IMR-90 (cell line): ENCODE measurements around the gene TAGAP. TPM values are rescaled to one million over a fixed set of nuclear protein-coding genes. Genes with fewer than 3 reads are reported as not detected.

Experiments
- ATAC-seq: fragments of 200-7000 bp; cut with Tn5 transposase; 2 replicates; pipeline ENCODE4 v1.9.1; 2020; ENCODE audit warnings: low read depth, mild to moderate bottlenecking, moderate library complexity
- BruUV-seq: library from RNA; stranded (reverse); fragments of 400-500 nt; replicated peaks from 2 replicates; lab custom pipeline; 2021; lab: Mats Ljungman, UMichigan
- CTCF ChIA-PET: fragments of 300-600 bp; formaldehyde crosslinking; extraction: SDS; loops from one replicate; lab custom pipeline; 2021; ENCODE audit warnings: antibody characterized with exemption; lab: Yijun Ruan, JAX
- POLR2A ChIA-PET: fragments of 300-600 bp; sonication (Branson Sonifier 250); formaldehyde crosslinking; loops from one replicate; lab custom pipeline; 2022; ENCODE audit warnings: antibody characterized with exemption; ENCODE audit not compliant: unreplicated experiment; lab: Charles Lee
- DNase-seq: peaks from one replicate; pipeline ENCODE4 v3.0.0; 2013
- H2AFZ ChIP-seq: replicated peaks from 2 replicates; pipeline ENCODE3; 2013; ENCODE audit warnings: low read length, mild to moderate bottlenecking; ENCODE audit not compliant: poor library complexity
- H2AK5ac ChIP-seq: 2 replicates; pipeline ENCODE4 v1.6.1; 2013; ENCODE audit warnings: low read depth, low read length, inconsistent platforms
- H2AK9ac ChIP-seq: replicated peaks from 2 replicates; pipeline ENCODE3; 2013; ENCODE audit warnings: mild to moderate bottlenecking, low read depth, low read length, moderate library complexity; ENCODE audit not compliant: poor library complexity
- H2BK120ac ChIP-seq: 2 replicates; pipeline ENCODE4 v1.6.1; 2013; ENCODE audit warnings: low read depth, low read length, inconsistent platforms
- H2BK15ac ChIP-seq: 3 replicates; pipeline ENCODE4 v1.6.1; 2013; ENCODE audit warnings: low read depth, low read length, inconsistent platforms
- H2BK20ac ChIP-seq: 2 replicates; pipeline ENCODE4 v1.6.1; 2013; ENCODE audit warnings: low read depth, mild to moderate bottlenecking, inconsistent platforms, low read length, moderate library complexity
- H2BK5ac ChIP-seq: 2 replicates; pipeline ENCODE4 v1.6.1; 2013; ENCODE audit warnings: mild to moderate bottlenecking, low read depth, low read length, inconsistent platforms; ENCODE audit not compliant: poor library complexity, severe bottlenecking
- H3K14ac ChIP-seq: replicated peaks from 2 replicates; pipeline ENCODE4 v1.6.1; 2013; ENCODE audit warnings: low read depth, low read length, inconsistent platforms
- H3K18ac ChIP-seq: 2 replicates; pipeline ENCODE4 v1.6.1; 2013; ENCODE audit warnings: low read depth, low read length, control low read depth
- H3K23ac ChIP-seq: 2 replicates; pipeline ENCODE4 v1.6.1; 2013; ENCODE audit warnings: low read depth, low read length, inconsistent platforms
- H3K27ac ChIP-seq: 2 replicates; pipeline ENCODE4 v1.5.1; 2013; ENCODE audit warnings: mild to moderate bottlenecking, control low read depth, low read length; ENCODE audit not compliant: insufficient read depth
- H3K27me3 ChIP-seq: 2 replicates; pipeline ENCODE4 v1.6.1; 2013; ENCODE audit warnings: low read length; ENCODE audit not compliant: control insufficient read depth, insufficient read depth
- H3K36me3 ChIP-seq: 2 replicates; pipeline ENCODE4 v1.6.1; 2013; ENCODE audit warnings: low read length, mixed read lengths; ENCODE audit not compliant: control insufficient read depth, insufficient read depth
- H3K4ac ChIP-seq: 2 replicates; pipeline ENCODE4 v1.6.1; 2013; ENCODE audit warnings: low read depth, low read length, inconsistent platforms
- H3K4me1 ChIP-seq: 2 replicates; pipeline ENCODE4 v1.6.1; 2013; ENCODE audit warnings: low read length, mixed read lengths; ENCODE audit not compliant: control insufficient read depth, insufficient read depth
- H3K4me2 ChIP-seq: 2 replicates; pipeline ENCODE4 v1.6.1; 2013; ENCODE audit warnings: low read depth, mild to moderate bottlenecking, control low read depth, low read length, moderate library complexity
- H3K4me3 ChIP-seq: 2 replicates; pipeline ENCODE4 v1.5.1; 2013; ENCODE audit warnings: low read depth, mild to moderate bottlenecking, control low read depth, low read length, moderate library complexity; ENCODE audit not compliant: insufficient read depth
- H3K56ac ChIP-seq: 2 replicates; pipeline ENCODE4 v1.6.1; 2013; ENCODE audit warnings: low read length, inconsistent platforms; ENCODE audit not compliant: insufficient read depth; ENCODE audit errors: extremely low read depth
- H3K79me1 ChIP-seq, 2 experiments: 2 replicates each; pipeline ENCODE4 v1.6.1; 2013; ENCODE audit warnings: low read length in 2 of 2, inconsistent platforms in 1 of 2, low read depth in 1 of 2
- H3K9ac ChIP-seq: 2 replicates; pipeline ENCODE4 v1.6.1; 2013; ENCODE audit warnings: low read depth, low read length, control low read depth
- H3K9me1 ChIP-seq: 2 replicates; pipeline ENCODE4 v1.6.1; 2013; ENCODE audit warnings: low read length, inconsistent platforms; ENCODE audit not compliant: insufficient read depth
- H3K9me3 ChIP-seq: 2 replicates; pipeline ENCODE4 v1.6.1; 2013; ENCODE audit warnings: low read length; ENCODE audit not compliant: control insufficient read depth, insufficient read depth
- H4K20me1 ChIP-seq: 2 replicates; pipeline ENCODE4 v1.6.1; 2013; ENCODE audit warnings: low read length, inconsistent platforms; ENCODE audit not compliant: insufficient read depth
- H4K5ac ChIP-seq: 2 replicates; pipeline ENCODE4 v1.6.1; 2013; ENCODE audit warnings: mild to moderate bottlenecking, low read depth, low read length, control low read depth
- H4K8ac ChIP-seq, 2 experiments: 2 replicates each; pipeline ENCODE4 v1.6.1; 2013; ENCODE audit warnings: low read depth in 2 of 2, low read length in 2 of 2, control low read depth in 1 of 2, inconsistent platforms in 1 of 2
- H4K91ac ChIP-seq: 2 replicates; pipeline ENCODE4 v1.6.1; 2013; ENCODE audit warnings: low read depth, low read length, inconsistent platforms; ENCODE audit not compliant: insufficient read depth
- FOS ChIP-seq: fragments of 150-350 bp; IDR thresholded peaks from 2 replicates; pipeline ENCODE4 v1.6.1; 2016; ENCODE audit warnings: low read depth, low read length
- RAD21 ChIP-seq: IDR thresholded peaks from 2 replicates; pipeline ENCODE4 v1.6.1; 2012; ENCODE audit warnings: low read length, improper control_type of control experiment
- SMC3 ChIP-seq: fragments of 150-350 bp; IDR thresholded peaks from 2 replicates; pipeline ENCODE4 v1.6.1; 2016; ENCODE audit warnings: low read depth, mild to moderate bottlenecking, antibody characterized with exemption, low read length, moderate library complexity
- WGBS, 2 experiments: methylation state at CpG; one replicate each; pipeline versions ENCODE4 v1.1.5 to v1.1.7; 2013; ENCODE audit warnings: missing lambda C conversion rate in 2 of 2; ENCODE audit not compliant: insufficient read length in 1 of 2; ENCODE audit errors: extremely low coverage in 2 of 2; 5-methylcytosine and 5-hydroxymethylcytosine counted together
- dilution Hi-C: fragments of 300-500 bp; cut with HindIII; formaldehyde crosslinking; loops from one replicate; pipeline ENCODE4 v1.14.3; 2018; ENCODE audit warnings: low sequenced_read_pairs; ENCODE audit not compliant: unreplicated experiment
- in situ Hi-C: fragments of 300-500 bp; cut with MboI; formaldehyde crosslinking; loops from 3 replicates; pipeline ENCODE4 v1.14.3; 2019; ENCODE audit warnings: low sequenced_read_pairs, inconsistent platforms, mixed read lengths
- intact Hi-C: fragments of 100-400 bp; cut with micrococcal nuclease; formaldehyde crosslinking; loops from 2 replicates; pipeline ENCODE4 v1.10.0; 2022
- polyA plus RNA-seq, 3 experiments: library from polyadenylated mRNA; depleted of rRNA; stranded (reverse); fragments of >200 nt; gene quantifications; 2 replicates each; pipeline ENCODE4 v1.2.3, GENCODE V29; 2012; ENCODE audit warnings: low replicate concordance in 1 of 3
- total RNA-seq: library from RNA; depleted of rRNA; stranded (reverse); fragments of >200 nt; gene quantifications from 2 replicates; pipeline ENCODE4 v1.2.3, GENCODE V29; 2012

Gene TAGAP
- total and polyA plus RNA-seq, 2 of the 4 experiments (the other 2 are of a cell fraction): not detected

GRCh38 chr6:159017757-159018559 lies 26.8 kb downstream of the TAGAP start:
- dilution Hi-C loops: no loop called here

More at GRCh38 chr6:159017757-159018559, 26.8 kb downstream of the TAGAP start:
- no peak for ATAC-seq
- no peak overlapping the region for H4K91ac ChIP-seq
- H3K9me3 ChIP-seq: no peaks in the 10 kb centered on the region
- H2BK15ac ChIP-seq: no peak overlapping the region
- H2BK120ac ChIP-seq: no peak overlapping the region
- POLR2A ChIA-PET: no interaction called here
- DNase-seq: no peak
- TF ChIP-seq RAD21 (no peak), SMC3 (no peak), FOS (no peak)
- H4K5ac ChIP-seq: no peak overlapping the region
- in situ Hi-C loops: no loop called here
- H3K36me3 ChIP-seq: no peaks in the 10 kb centered on the region
- no peak overlapping the region for H2AFZ ChIP-seq
- H3K79me1 ChIP-seq: no peaks in the 10 kb centered on the region
- no peak overlapping the region for H3K56ac ChIP-seq
- CTCF ChIA-PET: interaction anchor here (0.6 to 1.2 kb wide), 2 partner anchors 25 to 73 kb away, joined by 3 to 6 read pairs; no protein-coding TSS in a partner anchor
- no peak overlapping the region for H3K18ac ChIP-seq
- no peaks in the 10 kb centered on the region for H4K20me1 ChIP-seq
- no peak overlapping the region for H3K9ac ChIP-seq
- BruUV-seq: no TSS peak
- no peak overlapping the region for H3K4me3 ChIP-seq
- no peak overlapping the region for H2AK9ac ChIP-seq
- H2AK5ac ChIP-seq: no peak overlapping the region
- no peaks in the 10 kb centered on the region; the same call in none of the 2 replicates for H3K27me3 ChIP-seq
- H3K9me1 ChIP-seq: no peaks in the 10 kb centered on the region
- no peak overlapping the region for H2BK5ac ChIP-seq
- H4K8ac ChIP-seq: no peak overlapping the region
- no peak overlapping the region for H3K4me2 ChIP-seq
- no peak overlapping the region for H2BK20ac ChIP-seq
- no peak overlapping the region for H3K27ac ChIP-seq
- H3K23ac ChIP-seq: no peak overlapping the region
- no peaks in the 10 kb centered on the region for H3K4me1 ChIP-seq
- H3K14ac ChIP-seq: no peak overlapping the region
- no peak overlapping the region for H3K4ac ChIP-seq
- WGBS, 2 experiments: no CpG with 5 or more reads among the region's 3 CpGs
- intact Hi-C loops: no loop called here
